WTC11 (cell line): ENCODE data around the gene DOCK1. TPM values are rescaled to one million over a fixed set of nuclear protein-coding genes. Genes with fewer than 3 reads are reported as not detected.

Experiments
- ATAC-seq: fragments of 200-7000 bp; cut with Tn5 transposase; 2 replicates; pipeline ENCODE4 v1.10.0; 2021; ENCODE audit warnings: mild to moderate bottlenecking, moderate library complexity
- CTCF ChIA-PET: fragments of 300-600 bp; sonication (Branson Sonifier 250); formaldehyde crosslinking; loops from one replicate; lab custom pipeline; 2021; ENCODE audit warnings: antibody characterized with exemption; lab: Charles Lee
- POLR2A ChIA-PET: fragments of 350-600 bp; sonication (Branson Sonifier 250); formaldehyde crosslinking; loops from one replicate; lab custom pipeline; 2021; ENCODE audit warnings: antibody characterized with exemption; lab: Charles Lee
- DNase-seq: peaks from one replicate; pipeline ENCODE4 v3.0.0; 2021; ENCODE audit warnings: low spot score
- H3K27ac Mint-ChIP-seq: 2 replicates; pipeline ENCODE4 v1.8.0; 2021; ENCODE audit warnings: mixed read lengths
- H3K27me3 Mint-ChIP-seq: 2 replicates; pipeline ENCODE4 v1.8.0; 2021; ENCODE audit warnings: low read depth, mild to moderate bottlenecking, moderate library complexity, mixed read lengths
- H3K36me3 Mint-ChIP-seq: 2 replicates; pipeline ENCODE4 v1.8.0; 2021; ENCODE audit warnings: mixed read lengths
- H3K4me1 Mint-ChIP-seq: 2 replicates; pipeline ENCODE4 v1.8.0; 2022; ENCODE audit warnings: mixed read lengths
- H3K4me3 Mint-ChIP-seq: 2 replicates; pipeline ENCODE4 v1.8.0; 2021; ENCODE audit warnings: mild to moderate bottlenecking, moderate library complexity, mixed read lengths
- H3K9me3 Mint-ChIP-seq: 2 replicates; pipeline ENCODE4 v1.8.0; 2021; ENCODE audit warnings: mixed read lengths
- ATF3 ChIP-seq: sonication (generic); formaldehyde crosslinking; conservative IDR thresholded peaks from 2 replicates; pipeline ENCODE4 v1.8.1; 2022; ENCODE audit warnings: mild to moderate bottlenecking, missing genetic modification reagents
- CBFB ChIP-seq: sonication (generic); formaldehyde crosslinking; IDR thresholded peaks from 2 replicates; pipeline ENCODE4 v1.8.1; 2022; ENCODE audit warnings: mild to moderate bottlenecking, low read depth, missing genetic modification reagents
- CREM ChIP-seq: sonication (generic); formaldehyde crosslinking; IDR thresholded peaks from 2 replicates; pipeline ENCODE4 v1.8.1; 2022; ENCODE audit warnings: mild to moderate bottlenecking, missing genetic modification reagents, moderate library complexity
- ELF4 ChIP-seq: sonication (generic); formaldehyde crosslinking; IDR thresholded peaks from 2 replicates; pipeline ENCODE4 v1.8.1; 2022; ENCODE audit warnings: low read depth, mild to moderate bottlenecking, moderate library complexity, missing genetic modification reagents
- ERG ChIP-seq: fragments of 250-450 bp; sonication (Bioruptor Pico); IDR thresholded peaks from 2 replicates; pipeline ENCODE4 v1.8.0; 2021; ENCODE audit warnings: mild to moderate bottlenecking
- FOXK1 ChIP-seq: sonication (generic); formaldehyde crosslinking; IDR thresholded peaks from 2 replicates; pipeline ENCODE4 v1.8.0; 2022; ENCODE audit warnings: mild to moderate bottlenecking, moderate library complexity, missing genetic modification reagents
- IRF2 ChIP-seq: sonication (generic); formaldehyde crosslinking; IDR thresholded peaks from 2 replicates; pipeline ENCODE4 v1.8.0; 2022; ENCODE audit warnings: low read depth, missing genetic modification reagents, borderline replicate concordance
- JUN ChIP-seq: sonication (generic); formaldehyde crosslinking; IDR thresholded peaks from 2 replicates; pipeline ENCODE4 v1.8.0; 2023; ENCODE audit warnings: mild to moderate bottlenecking, missing genetic modification reagents
- MYBL2 ChIP-seq: sonication (generic); formaldehyde crosslinking; IDR thresholded peaks from 2 replicates; pipeline ENCODE4 v1.8.1; 2023; ENCODE audit warnings: mild to moderate bottlenecking, moderate library complexity, missing genetic modification reagents
- NFATC4 ChIP-seq: fragments of 250-450 bp; sonication (Bioruptor Pico); IDR thresholded peaks from 2 replicates; pipeline ENCODE4 v1.9.0; 2021; ENCODE audit warnings: mild to moderate bottlenecking
- NFE2L1 ChIP-seq: sonication (generic); formaldehyde crosslinking; IDR thresholded peaks from 2 replicates; pipeline ENCODE4 v1.8.1; 2023; ENCODE audit warnings: missing genetic modification reagents
- NR2C2 ChIP-seq: sonication (generic); formaldehyde crosslinking; IDR thresholded peaks from 2 replicates; pipeline ENCODE4 v1.8.0; 2022; ENCODE audit warnings: mild to moderate bottlenecking, missing genetic modification reagents
- OVOL2 ChIP-seq: fragments of 250-450 bp; sonication (Bioruptor Pico); IDR thresholded peaks from 2 replicates; pipeline ENCODE4 v1.9.0; 2021; ENCODE audit warnings: mild to moderate bottlenecking, borderline replicate concordance
- SMAD3 ChIP-seq: sonication (generic); formaldehyde crosslinking; IDR thresholded peaks from 2 replicates; pipeline ENCODE4 v1.8.0; 2022; ENCODE audit warnings: missing genetic modification reagents, mild to moderate bottlenecking, borderline replicate concordance
- TEAD4 ChIP-seq: sonication (generic); formaldehyde crosslinking; IDR thresholded peaks from 2 replicates; pipeline ENCODE4 v1.8.0; 2022; ENCODE audit warnings: mild to moderate bottlenecking, missing genetic modification reagents
- TP53 ChIP-seq: sonication (generic); formaldehyde crosslinking; IDR thresholded peaks from 2 replicates; pipeline ENCODE4 v1.8.1; 2023; ENCODE audit warnings: mild to moderate bottlenecking, missing genetic modification reagents
- ZBTB21 ChIP-seq: sonication (generic); formaldehyde crosslinking; IDR thresholded peaks from 2 replicates; pipeline ENCODE4 v1.8.1; 2023; ENCODE audit warnings: mild to moderate bottlenecking, missing genetic modification reagents, borderline replicate concordance
- ZBTB43 ChIP-seq: sonication (generic); formaldehyde crosslinking; IDR thresholded peaks from 2 replicates; pipeline ENCODE4 v1.8.1; 2023; ENCODE audit warnings: mild to moderate bottlenecking, missing genetic modification reagents
- ZNF121 ChIP-seq: sonication (generic); formaldehyde crosslinking; IDR thresholded peaks from 2 replicates; pipeline ENCODE4 v1.8.0; 2023; ENCODE audit warnings: missing genetic modification reagents
- ZNF138 ChIP-seq: sonication (generic); formaldehyde crosslinking; conservative IDR thresholded peaks from 2 replicates; pipeline ENCODE4 v1.8.1; 2022; ENCODE audit warnings: mild to moderate bottlenecking, moderate library complexity, missing genetic modification reagents
- ZNF219 ChIP-seq: sonication (generic); formaldehyde crosslinking; IDR thresholded peaks from 2 replicates; pipeline ENCODE4 v1.8.0; 2023; ENCODE audit warnings: missing genetic modification reagents, mild to moderate bottlenecking, borderline replicate concordance
- ZNF263 ChIP-seq: sonication (generic); formaldehyde crosslinking; IDR thresholded peaks from 2 replicates; pipeline ENCODE4 v1.8.1; 2022; ENCODE audit warnings: low read depth, mild to moderate bottlenecking, moderate library complexity, missing genetic modification reagents
- ZNF317 ChIP-seq: sonication (generic); formaldehyde crosslinking; IDR thresholded peaks from 2 replicates; pipeline ENCODE4 v1.8.1; 2023; ENCODE audit warnings: low read depth, mild to moderate bottlenecking, moderate library complexity, missing genetic modification reagents, borderline replicate concordance
- ZNF423 ChIP-seq: fragments of 250-450 bp; sonication (Bioruptor Pico); IDR thresholded peaks from 2 replicates; pipeline ENCODE4 v2.1.2; 2022; ENCODE audit warnings: mild to moderate bottlenecking, moderate library complexity
- total RNA-seq: library from RNA; stranded (reverse); gene quantifications from 3 replicates; pipeline ENCODE4 v1.2.3, GENCODE V29; 2021
- TF ChIP-seq, protein P1 (sequence below): fragments of 250-450 bp; sonication (Bioruptor Pico); IDR thresholded peaks from 2 replicates; pipeline ENCODE4 v2.1.2; 2022; ENCODE audit warnings: mild to moderate bottlenecking, moderate library complexity
- TF ChIP-seq, protein P2 (sequence below): sonication (generic); formaldehyde crosslinking; IDR thresholded peaks from 2 replicates; pipeline ENCODE4 v1.8.1; 2022; ENCODE audit warnings: mild to moderate bottlenecking, missing genetic modification reagents, moderate library complexity, borderline replicate concordance
- TF ChIP-seq, protein P3 (sequence below): sonication (generic); formaldehyde crosslinking; IDR thresholded peaks from 2 replicates; pipeline ENCODE4 v1.8.1; 2023; ENCODE audit warnings: mild to moderate bottlenecking, missing genetic modification reagents, moderate library complexity
- TF ChIP-seq, protein P4 (sequence below): sonication (generic); formaldehyde crosslinking; IDR thresholded peaks from 2 replicates; pipeline ENCODE4 v1.8.1; 2023; ENCODE audit warnings: mild to moderate bottlenecking, missing genetic modification reagents, moderate library complexity

Gene DOCK1
- total RNA-seq, 1 experiment from 2014 or later, result 52.1 TPM

GRCh38 chr10:126935263-126935946 is 30.2 kb downstream of the DOCK1 start:
- ChIA-PET POLR2A (interaction anchor here (0.7 kb wide), 1 partner anchor 282 kb away, joined by 3 read pairs; no protein-coding TSS in a partner anchor), CTCF (interaction anchor here (0.9 kb wide), 1 partner anchor 28 kb away, joined by 3 read pairs; no protein-coding TSS in a partner anchor)
- no peak for TF ChIP-seq NFATC4 (CRISPR knock-in tag)
- no peak for TF ChIP-seq ATF3 (CRISPR knock-in tag)
- no peak for TF ChIP-seq ZNF423
- no peak for TF ChIP-seq NR2C2 (CRISPR knock-in tag)
- TF ChIP-seq OVOL2 (CRISPR knock-in tag), result no peak
- TF ChIP-seq CREM (CRISPR knock-in tag), result no peak
- TF ChIP-seq MYBL2 (CRISPR knock-in tag), result no peak
- TF ChIP-seq, protein P1, sequence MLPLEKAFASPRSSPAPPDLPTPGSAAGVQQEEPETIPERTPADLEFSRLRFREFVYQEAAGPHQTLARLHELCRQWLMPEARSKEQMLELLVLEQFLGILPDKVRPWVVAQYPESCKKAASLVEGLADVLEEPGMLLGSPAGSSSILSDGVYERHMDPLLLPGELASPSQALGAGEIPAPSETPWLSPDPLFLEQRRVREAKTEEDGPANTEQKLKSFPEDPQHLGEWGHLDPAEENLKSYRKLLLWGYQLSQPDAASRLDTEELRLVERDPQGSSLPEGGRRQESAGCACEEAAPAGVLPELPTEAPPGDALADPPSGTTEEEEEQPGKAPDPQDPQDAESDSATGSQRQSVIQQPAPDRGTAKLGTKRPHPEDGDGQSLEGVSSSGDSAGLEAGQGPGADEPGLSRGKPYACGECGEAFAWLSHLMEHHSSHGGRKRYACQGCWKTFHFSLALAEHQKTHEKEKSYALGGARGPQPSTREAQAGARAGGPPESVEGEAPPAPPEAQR (CRISPR knock-in tag), result no peak
- no peak for TF ChIP-seq ZNF263 (CRISPR knock-in tag)
- TF ChIP-seq TEAD4 (CRISPR knock-in tag), result no peak
- TF ChIP-seq ZNF138 (CRISPR knock-in tag), result no peak
- TF ChIP-seq ZBTB43 (CRISPR knock-in tag), result no peak
- no peak for TF ChIP-seq SMAD3 (CRISPR knock-in tag)
- no peak for TF ChIP-seq FOXK1 (CRISPR knock-in tag)
- no peak for TF ChIP-seq ZNF219 (CRISPR knock-in tag)
- TF ChIP-seq NFE2L1 (CRISPR knock-in tag), result no peak
- TF ChIP-seq ELF4 (CRISPR knock-in tag), result no peak
- TF ChIP-seq ERG (CRISPR knock-in tag), result no peak
- no peak for DNase-seq
- peaks cover 26% of the 10 kb centered on the region for H3K4me1 Mint-ChIP-seq
- ATAC-seq, result peak; percentile 71
- H3K9me3 Mint-ChIP-seq, result peaks cover 11% of the 10 kb centered on the region
- peaks cover 22% of the 10 kb centered on the region for H3K36me3 Mint-ChIP-seq
- no peaks in the 10 kb centered on the region; the same call in 1 of the 2 replicates for H3K27me3 Mint-ChIP-seq
- peak overlapping the region; percentile 66 for H3K27ac Mint-ChIP-seq
- H3K4me3 Mint-ChIP-seq, result no peak overlapping the region

DNA sequence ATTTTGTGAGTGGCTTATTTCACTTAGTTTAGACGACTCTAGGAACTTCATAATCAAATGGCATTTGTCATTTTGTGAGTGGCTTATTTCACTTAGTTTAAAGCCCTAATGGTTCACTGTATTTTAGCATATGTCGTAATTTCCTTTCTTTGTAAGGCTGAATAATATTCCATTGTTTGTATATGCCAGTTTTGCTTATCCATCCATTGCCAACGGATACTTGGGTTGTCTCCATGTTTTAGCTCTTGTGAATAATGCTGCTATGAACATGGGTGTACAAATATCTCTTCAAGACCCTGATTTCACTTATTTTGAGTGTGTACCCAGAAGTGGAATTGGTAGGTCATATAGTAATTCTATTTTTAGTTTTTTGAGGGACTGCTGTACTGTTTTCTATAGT is 31.8 kb downstream of the DOCK1 start:
- H3K4me3 Mint-ChIP-seq, result no peak overlapping the region
- CTCF ChIA-PET, result no interaction called here
- POLR2A ChIA-PET, result no interaction called here
- peaks cover 20% of the 10 kb centered on the region for H3K36me3 Mint-ChIP-seq
- H3K27me3 Mint-ChIP-seq, result no peaks in the 10 kb centered on the region; the same call in 1 of the 2 replicates
- H3K9me3 Mint-ChIP-seq, result peaks cover 11% of the 10 kb centered on the region
- no peak for DNase-seq
- H3K27ac Mint-ChIP-seq, result no peak overlapping the region
- no peak for ATAC-seq
- H3K4me1 Mint-ChIP-seq, result peaks cover 26% of the 10 kb centered on the region
- TF ChIP-seq CBFB (CRISPR knock-in tag) (no peak), ZBTB21 (CRISPR knock-in tag) (no peak), ZNF317 (CRISPR knock-in tag) (no peak), IRF2 (CRISPR knock-in tag) (no peak), JUN (CRISPR knock-in tag) (no peak), ZNF138 (CRISPR knock-in tag) (no peak), TP53 (no peak), ZNF121 (CRISPR knock-in tag) (no peak)
- TF ChIP-seq, protein P2, sequence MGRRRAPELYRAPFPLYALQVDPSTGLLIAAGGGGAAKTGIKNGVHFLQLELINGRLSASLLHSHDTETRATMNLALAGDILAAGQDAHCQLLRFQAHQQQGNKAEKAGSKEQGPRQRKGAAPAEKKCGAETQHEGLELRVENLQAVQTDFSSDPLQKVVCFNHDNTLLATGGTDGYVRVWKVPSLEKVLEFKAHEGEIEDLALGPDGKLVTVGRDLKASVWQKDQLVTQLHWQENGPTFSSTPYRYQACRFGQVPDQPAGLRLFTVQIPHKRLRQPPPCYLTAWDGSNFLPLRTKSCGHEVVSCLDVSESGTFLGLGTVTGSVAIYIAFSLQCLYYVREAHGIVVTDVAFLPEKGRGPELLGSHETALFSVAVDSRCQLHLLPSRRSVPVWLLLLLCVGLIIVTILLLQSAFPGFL (CRISPR knock-in tag), result no peak
- TF ChIP-seq, protein P3, sequence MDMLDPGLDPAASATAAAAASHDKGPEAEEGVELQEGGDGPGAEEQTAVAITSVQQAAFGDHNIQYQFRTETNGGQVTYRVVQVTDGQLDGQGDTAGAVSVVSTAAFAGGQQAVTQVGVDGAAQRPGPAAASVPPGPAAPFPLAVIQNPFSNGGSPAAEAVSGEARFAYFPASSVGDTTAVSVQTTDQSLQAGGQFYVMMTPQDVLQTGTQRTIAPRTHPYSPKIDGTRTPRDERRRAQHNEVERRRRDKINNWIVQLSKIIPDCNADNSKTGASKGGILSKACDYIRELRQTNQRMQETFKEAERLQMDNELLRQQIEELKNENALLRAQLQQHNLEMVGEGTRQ (CRISPR knock-in tag), result no peak
- TF ChIP-seq, protein P1 (CRISPR knock-in tag), result no peak
- TF ChIP-seq, protein P4, sequence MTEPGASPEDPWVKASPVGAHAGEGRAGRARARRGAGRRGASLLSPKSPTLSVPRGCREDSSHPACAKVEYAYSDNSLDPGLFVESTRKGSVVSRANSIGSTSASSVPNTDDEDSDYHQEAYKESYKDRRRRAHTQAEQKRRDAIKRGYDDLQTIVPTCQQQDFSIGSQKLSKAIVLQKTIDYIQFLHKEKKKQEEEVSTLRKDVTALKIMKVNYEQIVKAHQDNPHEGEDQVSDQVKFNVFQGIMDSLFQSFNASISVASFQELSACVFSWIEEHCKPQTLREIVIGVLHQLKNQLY (CRISPR knock-in tag), result no peak
